ENCODE data around the gene RAVER1. TPM values are rescaled to one million over a fixed set of nuclear protein-coding genes. Genes with fewer than 3 reads are reported as not detected.

The RAVER1 gene
- total RNA-seq, 1 donor from 2014 or later: 13.8 TPM

DNA sequence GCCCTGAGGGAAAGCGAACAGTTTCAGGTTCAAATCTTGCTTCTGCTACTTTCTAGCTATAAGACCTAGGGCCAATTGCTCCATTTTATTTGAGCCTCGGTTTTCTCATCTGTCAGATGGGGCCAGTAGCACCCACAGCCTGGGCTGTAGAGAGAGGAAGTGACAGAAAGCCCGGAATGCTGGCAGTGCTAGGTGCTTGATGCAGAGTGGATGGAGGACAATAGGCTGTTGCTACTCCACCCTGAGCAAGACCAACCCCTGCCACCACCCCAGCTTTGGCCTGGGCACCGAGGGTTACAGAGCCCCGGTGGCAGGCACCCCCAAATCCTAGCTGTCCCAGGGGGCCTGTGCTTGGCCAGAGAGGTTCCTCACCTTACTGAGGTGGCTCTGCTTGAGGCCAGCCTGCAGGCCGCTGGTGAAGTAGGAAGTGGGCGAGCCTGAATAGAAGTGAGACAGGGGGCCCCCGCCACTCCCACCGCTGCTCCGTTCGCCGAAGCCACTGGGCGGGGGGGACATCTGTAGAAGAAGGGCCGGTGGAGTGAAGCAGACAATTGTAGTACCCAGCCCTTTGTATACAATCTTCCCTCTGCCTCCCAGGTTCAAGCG lies 15.4 kb downstream of the RAVER1 start:
- no peak for DNase-seq

DNA sequence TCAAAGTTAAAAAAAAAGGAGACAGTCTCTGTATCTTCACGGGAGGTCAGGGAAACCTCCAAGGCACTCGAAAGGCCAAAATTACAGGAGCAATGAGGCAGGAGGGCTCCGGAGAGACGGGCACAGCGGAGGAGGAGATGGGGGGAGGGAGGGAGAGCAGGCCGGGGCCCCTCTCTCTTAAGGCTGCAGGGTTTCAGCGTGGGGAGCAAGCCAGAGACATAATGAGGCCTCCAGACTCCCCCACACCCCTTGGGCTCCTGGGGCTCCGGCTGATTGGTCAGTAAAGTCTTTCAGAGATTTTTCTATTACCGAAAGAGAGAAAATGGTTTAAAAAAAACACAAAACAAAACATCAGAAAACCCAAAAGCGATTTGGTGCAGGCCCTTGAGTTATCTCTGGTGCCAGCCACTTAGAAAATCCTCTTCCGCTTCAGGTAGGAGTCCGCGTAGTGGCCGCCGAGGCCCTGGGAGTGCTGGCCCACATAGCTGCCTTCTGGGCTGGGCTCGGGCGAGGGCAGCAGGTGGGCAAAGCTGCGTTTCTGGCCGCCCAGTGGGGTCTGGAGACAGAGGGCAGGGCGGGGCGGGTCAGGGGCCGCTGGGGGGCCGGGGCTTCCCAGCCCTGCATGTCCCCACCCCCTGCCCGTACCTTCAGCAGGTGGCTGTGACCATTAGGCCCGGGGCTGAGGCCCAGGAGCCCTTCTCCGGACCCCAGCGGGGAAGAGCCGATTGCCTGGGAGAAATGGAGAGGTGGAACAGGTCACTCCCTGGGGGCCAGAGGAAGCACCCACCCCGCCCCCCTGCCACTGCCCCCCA lies 16.1 kb downstream of the RAVER1 start:
- no peak for DNase-seq

DNA sequence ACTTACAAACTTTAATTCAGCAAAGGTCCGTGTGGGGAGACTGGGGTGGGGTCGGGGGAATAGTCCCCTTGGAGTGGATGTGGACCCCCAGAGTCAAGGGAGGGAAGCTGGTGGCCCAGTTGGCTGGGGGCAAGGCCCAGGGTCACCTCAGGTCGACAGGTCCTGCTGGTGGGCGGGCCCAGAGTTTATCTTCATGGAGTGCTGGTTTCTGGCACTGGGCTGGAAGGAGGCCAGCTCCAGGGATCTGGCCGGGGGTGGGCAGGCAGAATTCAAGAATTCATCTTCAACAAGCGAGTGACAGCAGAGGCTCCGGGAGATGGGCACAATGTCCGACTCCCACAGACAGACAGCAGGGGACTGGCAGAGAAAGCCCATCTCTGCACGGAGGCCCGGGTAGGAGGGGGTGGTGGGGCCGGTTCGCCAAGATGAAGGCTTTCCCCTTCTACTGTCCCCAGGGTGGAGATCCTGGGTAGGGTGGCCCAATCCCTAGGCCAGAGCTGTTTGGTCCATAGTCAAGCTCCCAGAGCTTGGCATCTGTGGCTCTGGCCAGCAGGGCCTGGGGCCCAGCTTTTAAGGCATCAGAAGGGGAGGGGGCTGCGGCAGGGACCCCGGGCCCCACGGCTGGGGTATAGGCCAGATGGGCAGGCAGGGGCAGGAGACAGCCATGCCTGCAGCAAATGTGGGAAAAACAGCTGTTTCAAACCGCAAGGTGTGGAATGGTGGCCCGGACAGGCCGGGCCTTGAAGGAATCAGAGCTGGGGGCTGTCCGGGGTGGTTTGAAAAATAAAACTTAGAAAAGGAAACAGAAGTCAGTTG lies 16.9 kb downstream of the RAVER1 start:
- no peak for DNase-seq

DNA sequence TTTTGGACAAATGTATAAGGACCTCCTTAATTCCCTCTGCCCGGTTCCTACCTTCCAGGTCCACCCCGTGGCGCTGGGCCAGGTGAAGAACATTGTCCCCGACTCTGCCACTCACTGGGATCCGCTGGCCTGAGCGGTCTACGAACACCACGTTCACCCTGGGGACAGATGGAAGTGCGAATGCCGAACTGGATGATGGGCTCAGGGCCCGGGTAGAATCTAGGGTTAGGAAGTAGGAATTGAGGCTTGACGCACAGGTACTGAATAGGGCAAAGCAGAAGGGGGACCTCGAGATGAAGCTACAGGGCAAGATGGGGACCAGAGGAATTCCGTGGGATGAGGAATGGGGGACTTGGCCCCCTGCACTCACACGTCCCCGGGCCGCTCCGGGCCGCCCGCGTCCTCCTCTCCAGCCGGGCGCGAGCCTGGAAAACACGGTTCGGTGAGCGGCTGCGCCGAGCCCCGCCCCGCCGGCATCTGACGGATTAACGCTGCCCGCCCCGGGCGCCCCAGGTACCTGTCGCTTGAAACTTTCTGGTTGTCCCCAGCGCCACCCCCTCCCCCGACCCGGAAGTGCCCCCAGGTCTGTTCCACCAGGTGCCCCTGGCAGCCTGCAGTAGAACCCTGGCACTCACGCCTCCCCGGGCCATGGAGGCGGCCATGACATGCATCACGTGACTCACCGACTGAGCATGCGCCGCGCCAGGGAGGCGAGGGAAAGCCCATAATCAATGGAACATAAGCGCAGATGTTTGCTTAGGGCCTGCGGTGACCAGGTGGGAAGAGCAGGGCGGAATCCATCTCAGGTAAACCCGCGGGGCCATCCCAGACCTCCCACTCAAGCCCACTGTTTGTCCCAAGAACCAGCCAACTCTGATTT lies 17.8 kb downstream of the RAVER1 start, which contains the start of gene FDX2:
TSS of gene FDX2 (minus strand) at position 681 of the 880 bp plus-strand sequence. CDS start at position 662, 19 bp downstream.
- DNase-seq: peak; percentile 94

DNA sequence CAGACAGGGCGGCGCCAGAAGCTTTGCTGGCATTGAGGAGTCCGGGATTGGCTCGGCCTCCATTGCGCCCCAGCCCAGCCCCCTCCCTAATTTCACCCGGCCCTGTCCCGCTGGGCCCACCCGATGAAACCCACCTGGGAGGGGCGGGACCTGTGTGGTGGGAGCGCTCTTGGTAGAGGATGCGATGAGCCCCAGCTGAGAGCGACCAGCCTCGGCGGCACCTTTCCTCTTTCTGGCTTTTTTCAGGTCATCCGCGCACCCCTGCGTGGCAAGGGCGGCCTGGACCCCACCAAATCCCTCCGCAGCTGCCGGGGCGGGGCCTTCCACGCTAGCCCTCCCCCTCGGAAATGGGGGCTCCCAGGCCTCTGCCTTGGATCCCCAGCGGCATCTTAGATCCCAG lies 23.9 kb downstream of the RAVER1 start, which contains the start of gene ZGLP1:
TSS of gene ZGLP1 (minus strand) at position 393 of the 400 bp plus-strand sequence.
- no peak for DNase-seq

DNA sequence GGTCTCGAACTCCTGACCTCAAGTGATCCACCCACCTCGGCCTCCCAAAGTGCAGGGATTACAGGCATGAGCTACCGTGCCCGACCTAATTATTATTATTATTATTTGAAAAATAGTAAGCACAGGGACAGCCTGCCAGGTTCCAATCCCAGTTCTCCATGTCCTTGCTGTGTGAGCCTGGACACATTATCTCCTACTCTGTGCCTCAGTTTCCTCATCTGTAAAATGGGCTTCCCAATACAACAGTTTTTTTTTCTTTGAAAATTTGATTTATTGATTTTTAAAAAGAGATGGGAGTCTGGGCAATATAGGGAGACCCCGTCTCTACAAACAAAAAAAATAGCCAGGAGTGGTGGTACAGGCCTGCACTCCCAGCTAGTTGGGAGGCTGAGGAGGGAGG lies 27.0 kb downstream of the RAVER1 start:
- DNase-seq: no peak

DNA sequence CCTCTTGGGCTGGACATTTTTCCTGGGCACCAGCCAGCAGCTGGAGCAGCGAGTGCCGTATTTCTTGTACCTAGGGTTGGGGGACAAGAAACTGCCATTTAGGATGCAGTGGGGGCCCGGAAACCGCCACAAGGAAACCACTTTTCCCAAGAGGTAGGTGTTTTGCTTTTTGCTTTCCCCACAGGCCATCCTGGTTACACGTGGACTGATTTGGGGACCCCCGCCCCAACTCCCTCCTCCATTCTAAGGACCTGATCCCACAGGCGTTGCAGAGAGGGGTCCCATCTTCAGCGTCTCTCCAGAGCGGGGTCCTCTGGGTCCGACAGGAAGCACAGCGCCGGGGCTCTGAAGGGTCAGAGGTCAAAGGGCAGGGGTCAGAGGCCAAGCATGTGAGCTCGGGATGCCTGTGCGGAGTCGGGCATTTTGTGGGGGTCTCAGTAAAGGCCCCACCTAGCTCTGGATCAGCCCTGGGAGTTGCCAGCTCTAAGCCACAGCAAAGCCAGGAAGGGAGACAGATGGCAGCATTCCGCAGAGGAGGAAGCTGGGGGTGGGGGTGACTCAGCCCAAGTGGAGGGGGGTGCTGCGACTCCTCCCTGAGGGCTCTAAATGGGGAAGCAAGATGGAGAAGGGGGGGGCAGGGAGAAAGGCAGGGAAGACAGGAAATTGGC lies 28.1 kb downstream of the RAVER1 start:
- no peak for DNase-seq

DNA sequence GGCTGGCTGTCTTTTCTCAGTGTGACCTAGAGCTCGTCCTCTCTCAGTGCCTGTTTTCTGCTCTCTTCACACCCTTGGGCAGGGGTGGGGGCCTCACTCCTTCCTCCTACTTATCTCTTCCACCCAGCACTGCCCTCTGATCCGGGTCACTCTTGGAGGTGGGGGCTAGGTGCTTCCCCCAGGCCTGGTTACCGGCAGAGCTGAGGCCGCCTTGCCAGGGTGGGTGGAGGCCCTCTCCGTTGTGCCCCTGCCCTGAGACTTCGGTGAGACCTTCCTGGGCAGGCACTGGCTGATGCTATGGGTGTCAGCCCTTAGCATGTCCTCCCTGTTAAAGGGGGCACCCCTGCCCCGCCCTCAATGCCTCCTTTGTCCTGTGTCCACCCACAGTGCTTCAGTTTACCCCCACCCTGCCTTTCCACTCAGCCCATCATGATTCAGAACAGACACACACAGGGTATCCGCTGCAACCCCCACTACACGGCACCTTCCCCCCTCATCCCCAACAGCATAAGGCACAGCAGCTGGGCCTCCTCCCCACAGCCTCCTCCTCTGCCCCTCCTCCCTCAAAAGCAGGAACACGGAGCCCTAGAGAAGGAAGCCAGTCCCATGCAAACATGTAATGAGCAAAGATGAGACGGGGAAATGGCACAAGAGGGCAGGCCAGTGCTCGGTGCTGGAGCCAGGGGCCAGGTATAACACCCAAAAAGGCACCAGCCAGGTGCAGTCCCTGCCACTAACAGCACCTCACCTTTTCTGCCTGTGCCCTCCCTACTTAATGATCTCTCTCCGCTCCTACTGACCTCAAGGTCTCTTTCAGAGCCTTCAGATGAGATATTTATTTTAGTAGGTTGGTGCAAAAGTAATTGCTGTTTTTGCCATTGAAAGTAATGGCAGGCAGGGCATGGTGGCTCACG lies 33.5 kb downstream of the RAVER1 start:
- no peak for DNase-seq

DNA sequence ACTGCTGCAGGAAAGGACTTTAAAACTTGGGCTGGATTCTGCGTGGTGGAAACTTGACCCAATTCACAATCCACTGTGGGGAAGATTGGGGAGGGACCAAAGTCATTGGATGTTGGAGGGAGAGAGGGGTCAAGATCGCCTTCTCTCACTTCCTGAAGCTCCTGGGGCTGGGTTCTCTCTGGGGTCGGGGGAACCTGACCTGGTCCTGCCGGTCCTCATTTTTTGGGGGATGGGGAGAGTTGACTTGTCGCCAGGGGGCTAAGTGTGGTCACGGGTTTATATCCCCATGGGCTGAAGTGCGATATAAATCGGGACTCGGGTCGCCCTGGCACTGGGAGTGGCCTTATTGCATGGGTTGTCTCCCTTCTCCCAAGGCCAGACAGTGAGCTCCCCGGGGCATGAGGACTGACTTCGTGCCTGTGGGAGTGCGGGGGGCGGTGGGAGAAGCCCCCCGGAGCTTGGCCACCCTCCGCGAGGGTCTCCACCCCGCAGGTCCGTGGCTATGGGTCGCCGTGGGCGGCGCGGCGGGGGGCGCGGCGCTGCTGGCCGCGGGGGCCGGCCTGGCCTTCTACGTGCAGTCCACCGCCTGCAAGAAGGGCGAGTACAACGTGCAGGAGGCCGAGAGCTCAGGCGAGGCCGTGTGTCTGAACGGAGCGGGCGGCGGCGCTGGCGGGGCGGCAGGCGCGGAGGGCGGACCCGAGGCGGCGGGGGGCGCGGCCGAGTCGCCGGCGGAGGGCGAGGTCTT lies 37.3 kb downstream of the RAVER1 start:
- DNase-seq: no peak

DNA sequence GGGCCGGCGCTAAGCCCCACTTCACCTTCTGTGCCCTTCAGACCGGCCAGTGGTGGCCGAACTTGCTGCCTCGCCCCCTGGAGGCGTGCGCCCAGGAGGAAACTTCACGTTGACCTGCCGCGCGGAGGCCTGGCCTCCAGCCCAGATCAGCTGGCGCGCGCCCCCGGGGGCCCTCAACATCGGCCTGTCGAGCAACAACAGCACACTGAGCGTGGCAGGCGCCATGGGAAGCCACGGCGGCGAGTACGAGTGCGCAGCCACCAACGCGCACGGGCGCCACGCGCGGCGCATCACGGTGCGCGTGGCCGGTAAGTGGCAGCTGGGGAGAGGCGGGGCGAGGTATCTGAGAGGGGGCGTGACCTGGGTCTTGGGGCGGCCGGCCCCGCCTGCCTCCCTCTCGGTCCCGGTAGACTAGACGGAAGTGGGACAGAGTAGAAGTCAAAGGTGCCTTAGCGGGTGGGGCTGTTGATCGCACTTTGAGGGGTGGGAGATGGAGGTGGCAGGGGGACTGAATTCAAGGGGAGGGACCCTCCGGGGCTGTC lies 38.0 kb downstream of the RAVER1 start:
- DNase-seq: no peak

DNA sequence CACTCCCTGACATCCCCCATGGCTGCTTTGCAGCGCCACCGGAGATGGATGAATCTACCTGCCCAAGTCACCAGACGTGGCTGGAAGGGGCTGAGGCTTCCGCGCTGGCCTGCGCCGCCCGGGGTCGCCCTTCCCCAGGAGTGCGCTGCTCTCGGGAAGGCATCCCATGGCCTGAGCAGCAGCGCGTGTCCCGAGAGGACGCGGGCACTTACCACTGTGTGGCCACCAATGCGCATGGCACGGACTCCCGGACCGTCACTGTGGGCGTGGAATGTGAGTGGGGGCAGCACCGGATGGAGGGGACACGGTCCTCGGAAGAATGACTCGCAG lies 39.0 kb downstream of the RAVER1 start:
- DNase-seq: no peak

DNA sequence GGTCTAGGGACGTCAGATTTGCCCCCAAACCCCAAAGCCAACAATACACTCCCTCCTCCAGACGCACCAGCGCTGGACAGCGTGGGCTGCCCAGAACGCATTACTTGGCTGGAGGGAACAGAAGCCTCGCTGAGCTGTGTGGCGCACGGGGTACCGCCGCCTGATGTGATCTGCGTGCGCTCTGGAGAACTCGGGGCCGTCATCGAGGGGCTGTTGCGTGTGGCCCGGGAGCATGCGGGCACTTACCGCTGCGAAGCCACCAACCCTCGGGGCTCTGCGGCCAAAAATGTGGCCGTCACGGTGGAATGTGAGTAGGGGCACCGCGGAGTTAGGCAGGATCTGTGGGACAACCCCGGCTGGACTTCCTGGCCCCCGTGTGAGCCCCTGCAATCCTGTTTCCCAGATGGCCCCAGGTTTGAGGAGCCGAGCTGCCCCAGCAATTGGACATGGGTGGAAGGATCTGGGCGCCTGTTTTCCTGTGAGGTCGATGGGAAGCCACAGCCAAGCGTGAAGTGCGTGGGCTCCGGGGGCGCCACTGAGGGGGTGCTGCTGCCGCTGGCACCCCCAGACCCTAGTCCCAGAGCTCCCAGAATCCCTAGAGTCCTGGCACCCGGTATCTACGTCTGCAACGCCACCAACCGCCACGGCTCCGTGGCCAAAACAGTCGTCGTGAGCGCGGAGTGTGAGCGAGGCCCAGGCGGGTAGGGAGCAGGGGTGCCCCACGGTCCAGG lies 39.5 kb downstream of the RAVER1 start:
- DNase-seq: no peak

DNA sequence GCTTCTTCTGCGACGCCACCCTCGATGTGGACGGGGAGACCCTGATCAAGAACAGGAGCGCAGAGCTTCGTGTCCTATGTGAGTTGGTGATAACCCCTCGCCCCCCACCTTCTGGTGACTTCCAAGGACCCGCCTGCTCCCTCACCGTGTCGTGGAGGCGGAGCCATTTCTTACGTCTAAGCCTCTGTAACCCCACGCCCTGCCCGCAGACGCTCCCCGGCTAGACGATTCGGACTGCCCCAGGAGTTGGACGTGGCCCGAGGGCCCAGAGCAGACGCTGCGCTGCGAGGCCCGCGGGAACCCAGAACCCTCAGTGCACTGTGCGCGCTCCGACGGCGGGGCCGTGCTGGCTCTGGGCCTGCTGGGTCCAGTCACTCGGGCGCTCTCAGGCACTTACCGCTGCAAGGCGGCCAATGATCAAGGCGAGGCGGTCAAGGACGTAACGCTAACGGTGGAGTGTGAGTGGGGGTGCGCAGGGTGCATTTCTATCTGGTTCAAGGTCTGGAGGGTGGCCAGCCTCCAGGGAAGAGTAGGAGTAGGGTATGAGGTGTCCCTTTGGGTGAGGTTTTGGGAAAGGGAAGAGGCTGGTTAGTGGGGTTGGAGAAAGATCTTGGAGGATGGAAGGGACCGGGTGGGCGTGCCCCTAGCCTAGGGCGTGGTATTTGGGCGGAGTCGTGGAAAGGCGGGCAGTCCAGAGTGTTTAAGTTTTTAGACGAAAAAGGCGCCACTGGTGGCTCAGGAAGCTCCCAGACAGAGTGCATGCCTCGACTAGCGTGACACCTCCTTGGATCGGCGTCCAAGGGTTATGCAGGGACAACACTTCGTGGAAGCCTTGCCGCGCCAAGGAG lies 40.3 kb downstream of the RAVER1 start:
- no peak for DNase-seq

DNA sequence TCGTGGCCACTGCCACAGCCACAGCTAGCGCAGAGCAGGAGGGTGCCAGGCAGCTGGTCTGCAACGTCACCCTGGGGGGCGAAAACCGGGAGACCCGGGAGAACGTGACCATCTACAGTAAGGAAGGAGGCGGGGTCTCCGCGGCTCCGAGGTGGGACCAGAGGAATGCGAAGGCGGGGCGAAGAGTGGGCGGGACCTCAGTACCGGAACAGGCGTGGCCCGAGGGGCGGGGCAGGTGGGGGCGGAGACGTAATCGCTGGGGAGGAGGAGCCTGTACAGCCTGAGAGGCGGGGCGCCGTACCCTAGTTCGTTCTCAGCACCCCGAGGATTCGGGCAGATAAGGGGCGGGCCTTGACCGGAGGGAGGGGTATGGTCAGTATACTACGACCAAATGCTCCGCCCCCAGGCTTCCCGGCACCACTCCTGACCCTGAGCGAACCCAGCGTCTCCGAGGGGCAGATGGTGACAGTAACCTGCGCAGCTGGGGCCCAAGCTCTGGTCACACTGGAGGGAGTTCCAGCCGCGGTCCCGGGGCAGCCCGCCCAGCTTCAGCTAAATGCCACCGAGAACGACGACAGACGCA lies 41.0 kb downstream of the RAVER1 start:
- DNase-seq: peak; percentile 68

DNA sequence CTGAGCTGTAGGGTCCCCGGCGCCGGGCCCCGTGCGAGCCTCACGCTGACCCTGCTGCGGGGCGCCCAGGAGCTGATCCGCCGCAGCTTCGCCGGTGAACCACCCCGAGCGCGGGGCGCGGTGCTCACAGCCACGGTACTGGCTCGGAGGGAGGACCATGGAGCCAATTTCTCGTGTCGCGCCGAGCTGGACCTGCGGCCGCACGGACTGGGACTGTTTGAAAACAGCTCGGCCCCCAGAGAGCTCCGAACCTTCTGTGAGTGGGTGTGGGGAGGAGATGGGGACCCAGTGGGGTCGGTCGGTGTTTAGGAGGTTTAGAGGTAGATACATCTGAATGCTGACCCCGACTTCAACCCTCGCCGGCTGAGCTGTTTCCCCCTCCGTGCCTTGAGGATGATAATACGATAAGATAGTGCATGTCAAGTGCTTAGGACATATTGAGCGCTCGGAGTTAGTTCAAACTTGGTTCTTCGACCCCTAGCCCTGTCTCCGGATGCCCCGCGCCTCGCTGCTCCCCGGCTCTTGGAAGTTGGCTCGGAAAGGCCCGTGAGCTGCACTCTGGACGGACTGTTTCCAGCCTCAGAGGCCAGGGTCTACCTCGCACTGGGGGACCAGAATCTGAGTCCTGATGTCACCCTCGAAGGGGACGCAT lies 41.6 kb downstream of the RAVER1 start:
- no peak for DNase-seq

DNA sequence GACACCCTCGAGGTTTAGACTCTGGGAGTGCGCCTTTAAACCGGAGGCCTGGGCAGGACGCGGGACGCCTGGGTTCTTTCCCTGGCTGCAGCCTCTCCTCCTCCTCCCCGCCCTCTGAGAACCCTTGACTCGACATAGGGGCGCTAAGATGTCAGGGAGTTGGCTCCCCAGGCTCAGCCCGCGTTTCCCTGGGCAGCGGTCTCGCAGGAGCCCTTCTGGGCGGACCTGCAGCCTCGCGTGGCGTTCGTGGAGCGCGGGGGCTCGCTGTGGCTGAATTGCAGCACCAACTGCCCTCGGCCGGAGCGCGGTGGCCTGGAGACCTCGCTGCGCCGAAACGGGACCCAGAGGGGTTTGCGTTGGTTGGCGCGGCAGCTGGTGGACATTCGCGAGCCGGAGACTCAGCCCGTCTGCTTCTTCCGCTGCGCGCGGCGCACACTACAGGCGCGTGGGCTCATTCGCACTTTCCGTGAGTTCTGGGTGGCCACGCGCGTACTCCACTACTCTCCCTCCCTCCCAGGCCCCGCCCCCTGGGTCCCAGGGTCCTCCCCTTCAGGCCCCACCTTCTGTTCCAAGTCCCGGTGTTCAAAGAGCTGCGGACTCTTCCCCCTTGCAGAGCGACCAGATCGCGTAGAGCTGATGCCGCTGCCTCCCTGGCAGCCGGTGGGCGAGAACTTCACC lies 42.3 kb downstream of the RAVER1 start:
- DNase-seq: peak; percentile 45
